HG02981 (cell line): ENCODE results near the gene ATP2B2.

Experiments
- ATAC-seq: cut with Tn5 transposase; IDR thresholded peaks from one replicate; pipeline ENCODE4 v1.9.1; 2021; ENCODE audit warnings: mild to moderate bottlenecking, moderate library complexity; ENCODE audit not compliant: unreplicated experiment

The ATP2B2 gene

DNA sequence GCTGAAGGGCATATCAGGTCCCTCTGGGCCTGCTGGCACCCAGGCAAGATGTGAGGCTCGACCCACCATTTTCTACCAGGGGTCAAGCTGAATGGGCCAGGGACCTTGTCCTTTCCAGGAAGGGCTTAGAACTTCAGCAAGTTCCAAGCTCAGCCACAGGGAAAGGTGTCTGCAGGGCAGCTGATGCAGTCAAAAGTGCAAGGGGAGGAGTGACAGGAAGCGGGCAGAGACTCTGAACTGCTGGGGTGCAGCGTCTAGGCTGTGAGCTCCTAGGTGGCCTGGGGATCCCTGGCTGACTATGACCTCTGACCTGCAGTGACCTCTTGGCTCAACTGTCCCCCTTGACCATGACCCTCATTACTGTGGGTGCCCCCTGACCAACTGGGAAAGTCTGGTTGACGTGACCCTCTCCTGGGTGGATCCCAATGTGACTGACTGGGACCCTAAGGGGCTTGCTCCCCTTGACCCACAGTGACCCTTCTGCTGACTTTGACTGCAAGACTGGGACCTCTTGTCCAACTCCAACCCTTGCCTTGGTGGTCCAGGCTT, 170.1 kb downstream of the ATP2B2 start:
- no peak for ATAC-seq

GRCh38 chr3:10334459-10334858, 170.9 kb downstream of the ATP2B2 start:
- ATAC-seq, result no peak

DNA sequence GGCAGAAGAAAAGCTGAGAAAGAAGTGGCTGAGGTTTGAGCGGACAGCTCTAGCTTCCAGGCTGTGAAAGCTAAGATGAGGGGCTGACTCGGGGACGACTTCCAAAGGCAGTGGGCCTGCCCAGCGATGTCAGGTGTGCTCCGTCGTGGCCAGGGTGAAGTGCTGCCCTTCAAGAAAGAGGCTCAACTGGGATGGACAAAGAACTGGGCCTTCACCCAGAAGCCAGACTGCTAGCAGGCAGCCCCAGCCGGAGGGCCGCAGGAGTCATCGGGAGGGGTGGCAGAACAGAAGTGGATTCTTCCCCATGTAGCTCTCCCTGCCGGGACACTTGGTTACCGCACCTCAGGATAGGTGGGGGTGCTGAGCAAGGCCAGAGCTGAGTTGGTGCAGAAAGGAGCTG, 171.3 kb downstream of the ATP2B2 start:
- ATAC-seq, result no peak

DNA sequence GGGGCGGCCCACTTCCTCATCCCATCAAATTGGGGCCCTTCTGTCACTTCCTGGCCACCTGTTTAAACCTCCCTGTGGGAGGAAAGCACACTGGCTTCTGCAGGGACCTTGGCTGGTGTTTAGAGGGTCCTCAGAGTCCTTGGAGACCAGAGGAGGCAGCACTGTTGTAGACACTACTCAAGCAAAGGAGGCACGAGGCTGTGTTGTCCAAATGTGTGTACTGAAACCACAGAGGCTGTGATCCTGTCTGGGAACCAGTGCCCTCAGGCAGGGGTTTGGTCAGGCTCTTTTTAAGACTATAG, 172.1 kb downstream of the ATP2B2 start:
- ATAC-seq, result no peak

GRCh38 chr3:10332481-10333348, 172.7 kb downstream of the ATP2B2 start:
- ATAC-seq, result no peak

- ATAC-seq, result no peak
These were observed 174.1 kb downstream of the ATP2B2 start for GRCh38 chr3:10331320-10331719.

DNA sequence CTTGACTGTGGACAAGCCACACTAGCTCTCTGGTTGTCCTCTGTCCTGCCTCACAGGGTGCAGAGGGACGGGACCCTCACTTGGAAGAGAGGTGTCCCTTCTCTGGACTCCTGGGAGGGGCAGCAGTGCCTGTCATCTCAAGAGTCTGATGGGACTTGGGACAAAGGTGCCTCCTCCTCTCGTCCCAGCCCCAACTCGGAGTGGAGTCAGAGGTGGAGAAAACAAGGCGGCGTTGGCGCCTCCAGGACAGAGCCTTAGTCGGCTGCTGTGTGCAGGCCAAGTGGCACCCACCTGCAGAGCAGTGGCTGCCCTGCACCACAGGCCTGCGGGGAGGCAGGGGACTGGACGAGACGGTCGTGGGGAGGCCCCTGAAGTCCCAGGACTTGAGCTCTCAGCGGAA, 175.1 kb downstream of the ATP2B2 start:
- no peak for ATAC-seq

- ATAC-seq, result no peak
These were observed 175.8 kb downstream of the ATP2B2 start for GRCh38 chr3:10329495-10330015.

- ATAC-seq, result no peak
These were observed 176.8 kb downstream of the ATP2B2 start for GRCh38 chr3:10328460-10329071.

DNA sequence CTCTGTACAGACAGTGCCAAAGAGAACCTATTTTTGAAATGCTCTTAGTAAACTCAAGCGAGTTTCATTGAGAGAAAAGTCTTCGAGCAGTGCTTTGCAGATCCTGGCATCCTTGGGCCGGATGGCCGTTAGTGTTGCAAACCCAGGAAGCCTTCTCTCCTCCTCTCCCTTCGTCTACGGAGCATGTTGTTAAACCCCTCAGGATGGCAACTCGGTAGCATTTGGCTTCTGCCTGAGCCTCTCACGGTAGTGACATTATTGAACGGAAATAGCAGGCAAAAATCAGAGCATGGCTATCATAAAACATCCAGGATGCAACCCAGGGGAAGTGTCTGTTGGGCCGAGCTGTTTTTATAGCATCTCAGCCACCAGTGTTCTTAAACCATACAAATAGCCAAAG, 177.8 kb downstream of the ATP2B2 start:
- no peak for ATAC-seq

DNA sequence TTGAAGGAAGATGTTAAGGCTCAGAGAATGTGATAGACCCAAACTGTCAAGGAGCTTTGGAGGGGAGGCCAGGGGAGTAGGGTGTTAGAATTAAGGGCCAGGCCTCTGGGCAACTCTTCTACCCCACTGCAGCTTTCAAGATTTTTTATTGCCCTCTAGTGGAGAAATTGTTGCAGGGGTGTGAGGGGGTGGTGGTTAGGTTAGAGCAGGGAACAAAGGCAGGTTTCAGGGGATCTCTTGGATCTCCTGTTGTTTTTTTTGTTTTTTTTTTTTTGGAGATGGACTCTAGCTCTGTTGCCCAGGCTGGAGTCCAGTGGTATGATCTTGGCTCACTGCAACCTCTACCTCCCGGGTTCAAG, 183.1 kb downstream of the ATP2B2 start:
- no peak for ATAC-seq

DNA sequence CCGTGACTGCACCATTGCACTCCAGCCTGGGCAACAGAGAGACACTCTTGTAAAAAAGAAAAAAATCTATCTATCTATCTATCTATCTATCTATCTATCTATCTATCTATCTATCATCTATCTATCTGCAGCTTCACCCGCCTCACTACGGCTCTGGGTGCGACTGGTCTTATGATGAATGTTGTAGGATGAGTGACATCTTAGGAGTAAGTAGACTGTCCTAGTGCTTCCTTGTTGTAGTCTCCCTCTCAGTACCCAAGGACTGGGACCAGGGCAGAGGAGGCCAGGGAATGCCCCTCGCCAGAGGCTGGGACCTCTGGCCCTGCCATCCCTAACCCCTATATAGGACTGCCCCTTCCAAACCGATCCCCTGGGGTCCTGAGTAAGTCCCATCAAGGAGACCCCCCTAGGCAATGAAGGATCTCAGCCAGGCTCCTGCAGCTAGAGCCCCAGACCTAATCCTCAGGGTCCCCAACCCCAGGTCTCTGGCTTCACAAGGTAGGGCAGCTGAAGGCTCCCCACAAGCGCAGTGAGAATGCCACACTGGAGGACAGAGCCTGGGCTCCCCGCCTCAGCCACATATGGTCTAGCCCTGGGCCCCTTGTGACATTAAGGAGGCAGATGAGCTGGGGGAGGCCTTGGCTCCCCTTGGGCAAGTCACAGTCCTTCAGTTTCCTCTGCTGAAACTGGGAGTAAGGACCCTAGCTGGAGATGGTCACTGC, 183.6 kb downstream of the ATP2B2 start:
- ATAC-seq, result no peak

GRCh38 chr3:10320320-10320677, 185.1 kb downstream of the ATP2B2 start:
- ATAC-seq, result no peak

DNA sequence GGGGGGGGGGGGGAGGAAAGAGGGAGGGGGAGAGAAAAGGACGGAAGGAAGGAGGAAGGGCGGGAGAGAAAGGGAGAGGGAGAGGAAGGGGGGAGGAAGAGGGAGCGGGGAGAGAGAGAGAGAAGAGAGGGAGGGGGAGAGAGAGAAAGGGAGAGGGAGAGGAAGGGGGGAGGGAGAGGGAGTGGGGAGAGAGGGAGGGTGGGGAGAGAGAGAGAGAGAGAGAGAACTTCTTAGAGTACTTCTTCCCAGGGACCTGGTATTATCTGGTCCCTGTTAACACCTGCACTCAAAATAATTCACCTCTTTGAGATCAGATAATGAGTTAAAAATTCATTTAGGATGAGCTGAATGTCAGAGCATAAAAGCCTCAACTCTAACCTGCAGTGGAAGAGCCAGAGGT, 185.6 kb downstream of the ATP2B2 start:
- no peak for ATAC-seq

DNA sequence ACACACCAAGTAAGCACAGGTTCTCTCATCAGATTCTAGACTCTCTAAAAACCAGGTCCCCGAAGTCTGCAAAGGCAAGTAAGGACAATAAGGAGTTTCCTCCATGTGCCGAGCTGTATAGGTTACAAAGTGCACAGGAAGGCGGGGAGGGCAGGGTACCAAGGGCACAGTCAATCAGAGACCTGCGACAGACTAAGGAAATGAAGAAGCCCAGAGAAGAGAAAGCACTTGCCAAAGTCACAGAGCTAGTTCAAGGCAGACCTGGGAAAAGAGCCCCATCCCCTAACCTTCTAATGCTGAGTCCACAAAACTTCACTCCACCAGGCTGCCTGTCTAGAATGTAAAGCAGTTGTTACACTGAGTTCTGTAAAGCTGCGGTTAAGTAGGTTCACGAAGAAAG, 186.1 kb downstream of the ATP2B2 start:
- ATAC-seq, result no peak

GRCh38 chr3:10317961-10318350, 187.4 kb downstream of the ATP2B2 start:
- ATAC-seq, result no peak

DNA sequence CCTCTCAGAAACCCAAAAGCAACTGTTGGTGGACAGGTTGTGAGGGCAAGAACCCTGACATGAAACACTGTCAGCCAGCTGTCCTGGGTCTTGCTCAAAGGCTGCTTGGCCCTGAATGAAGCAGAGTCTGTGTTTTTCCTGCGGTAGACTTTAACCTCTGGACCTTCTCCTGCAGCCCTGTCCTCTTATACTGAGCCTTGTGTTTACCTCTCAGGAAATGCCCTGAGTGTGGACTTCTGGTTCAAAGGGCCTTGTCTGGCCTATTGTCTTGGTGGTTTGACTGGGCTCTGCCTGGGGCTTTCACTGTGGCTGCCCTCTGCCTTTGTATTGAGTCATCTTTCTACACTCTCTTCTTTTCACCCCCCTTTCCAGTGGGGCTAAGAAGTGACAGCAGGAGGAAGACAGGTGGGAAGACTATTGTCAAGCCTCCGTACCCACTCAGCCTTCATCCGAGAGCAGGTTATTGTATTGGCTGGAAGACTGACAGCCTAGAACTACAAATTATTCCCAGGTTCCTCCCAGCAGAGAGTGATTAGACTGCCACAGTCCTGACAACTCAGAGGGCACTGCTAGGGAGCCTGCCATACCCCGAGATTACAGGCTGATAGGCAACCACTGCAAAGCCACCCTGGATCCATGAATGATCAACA, 187.9 kb downstream of the ATP2B2 start:
- no peak for ATAC-seq

- no peak for ATAC-seq
These were observed 189.5 kb downstream of the ATP2B2 start for GRCh38 chr3:10315771-10316344.

DNA sequence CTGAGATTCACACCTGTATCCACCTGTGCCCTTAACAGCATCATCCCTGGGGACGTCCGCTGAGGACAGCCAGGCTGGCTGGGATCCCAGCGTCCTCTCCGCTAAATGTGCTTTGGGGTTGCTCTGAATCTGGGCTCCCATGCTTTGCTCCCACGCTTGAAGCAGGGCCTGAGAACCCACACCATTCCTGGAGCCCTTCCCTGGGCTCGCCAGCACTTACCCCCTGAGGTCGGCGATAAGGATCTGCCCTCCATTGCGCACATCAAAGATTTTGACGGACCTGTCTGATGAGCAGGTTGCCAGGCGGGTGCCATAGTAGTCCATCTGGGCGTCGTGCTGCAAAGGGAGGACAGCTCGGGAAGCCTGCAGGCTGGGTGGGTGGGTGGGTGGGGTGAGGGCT, 190.3 kb downstream of the ATP2B2 start:
- ATAC-seq, result no peak

GRCh38 chr3:10312861-10313260, 192.5 kb downstream of the ATP2B2 start:
- no peak for ATAC-seq

DNA sequence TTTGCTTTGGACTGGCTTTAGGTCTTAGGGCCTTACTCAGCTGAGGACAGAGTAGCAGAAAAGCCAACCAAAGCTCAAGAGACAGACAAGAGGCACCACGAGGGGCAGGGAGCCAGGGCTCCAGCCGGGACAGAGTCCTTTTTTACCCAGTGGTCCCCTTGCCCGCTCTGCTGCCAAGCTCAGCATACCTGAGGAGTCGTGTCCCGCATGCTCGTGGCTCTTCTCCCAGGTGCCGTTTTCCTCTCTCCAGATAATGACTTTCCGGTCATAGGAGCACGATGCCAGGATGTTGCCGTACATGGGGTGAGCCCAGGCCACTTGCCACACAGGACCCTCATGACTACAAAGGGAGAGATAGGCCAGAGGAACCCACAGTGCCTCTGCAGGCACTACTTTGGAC, 193.0 kb downstream of the ATP2B2 start:
- no peak for ATAC-seq
